GM23248 (cell line): ENCODE data around the gene DDX47.

Source experiments
- EZH2 ChIP-seq: fragments of 200-600 bp; sonication (generic); IDR thresholded peaks from 2 replicates; pipeline ENCODE4 v1.6.1; 2018; ENCODE audit warnings: antibody characterized with exemption, mild to moderate bottlenecking; ENCODE audit not compliant: insufficient read depth, poor library complexity, severe bottlenecking
- EZH2phosphoT487 ChIP-seq: fragments of 200-600 bp; sonication (generic); IDR thresholded peaks from 2 replicates; pipeline ENCODE4 v1.6.1; 2018; ENCODE audit warnings: antibody characterized with exemption, moderate library complexity, mild to moderate bottlenecking, low read depth; ENCODE audit not compliant: insufficient read depth

DNA sequence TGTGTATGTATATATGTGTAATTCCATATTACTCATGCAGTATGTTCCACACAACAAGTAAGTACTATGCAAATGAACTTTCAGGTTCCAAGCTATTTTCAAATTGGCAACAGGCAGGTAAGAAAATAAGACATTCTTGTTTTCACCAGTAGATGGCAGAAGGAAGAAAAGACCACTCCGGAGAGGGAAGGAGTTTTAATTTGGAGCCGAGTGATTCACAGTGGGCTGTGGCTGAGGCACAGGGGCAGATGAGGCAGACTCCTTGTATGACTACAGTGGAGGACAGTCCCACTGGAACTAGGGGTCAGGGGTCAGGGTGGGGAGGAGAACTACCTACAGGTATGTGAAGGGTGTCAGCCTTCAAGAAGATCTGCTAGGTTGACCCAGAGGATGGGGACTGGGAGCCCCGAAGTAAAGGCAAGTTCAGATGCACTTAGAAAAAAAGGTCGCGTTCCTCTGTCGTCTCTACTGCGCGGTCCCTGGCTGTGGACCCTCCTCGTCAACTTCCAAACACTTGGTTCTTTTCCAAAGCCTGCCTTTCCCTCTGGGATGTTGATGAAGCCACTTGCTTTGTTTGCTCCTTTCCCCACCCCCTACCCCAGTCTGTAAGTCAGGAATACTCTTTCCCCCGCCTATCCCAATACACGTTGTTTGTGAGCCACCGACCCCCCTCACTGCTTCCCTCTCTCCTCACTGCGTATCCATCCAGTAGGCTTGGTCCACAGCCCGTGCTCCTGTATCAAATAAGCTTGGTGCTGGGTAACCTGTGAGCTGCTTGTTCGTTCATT, 24.1 kb downstream of the DDX47 start:
- no peak for TF ChIP-seq EZH2
- no peak for TF ChIP-seq EZH2phosphoT487
